SW 1271 (cell line): ENCODE data around the gene PSAPL1.
"Not testable (repeated sequence)": the region's sequence is repeated elsewhere in the genome, so short reads cannot be mapped to it uniquely, and the experiment has no call there.

Experiments
- DNase-seq, 2 experiments: peaks; one replicate each; lab custom pipeline; 2025; lab: John Stamatoyannopoulos, UW

The PSAPL1 gene

DNA sequence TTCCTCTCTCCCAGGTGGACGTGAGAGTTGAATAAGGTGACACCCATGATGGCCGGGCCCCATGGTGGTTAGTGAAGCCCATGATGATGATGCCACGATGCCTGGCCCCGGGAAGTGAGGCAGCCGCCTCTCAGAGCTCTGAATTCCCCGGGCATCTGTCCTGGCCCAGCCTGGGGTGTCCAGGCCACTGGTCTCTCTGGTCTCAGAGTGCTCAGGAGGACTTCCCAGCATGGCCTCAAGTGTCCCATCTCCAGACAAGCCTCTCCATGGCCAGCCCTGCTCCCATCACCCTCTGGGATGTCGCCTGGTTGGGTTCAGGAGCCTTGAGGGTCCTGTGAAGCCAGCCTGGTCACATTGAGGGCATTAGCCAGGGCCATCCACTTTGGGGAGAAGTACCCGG is 24.7 kb upstream of the PSAPL1 start:
- DNase-seq, result no peak

DNA sequence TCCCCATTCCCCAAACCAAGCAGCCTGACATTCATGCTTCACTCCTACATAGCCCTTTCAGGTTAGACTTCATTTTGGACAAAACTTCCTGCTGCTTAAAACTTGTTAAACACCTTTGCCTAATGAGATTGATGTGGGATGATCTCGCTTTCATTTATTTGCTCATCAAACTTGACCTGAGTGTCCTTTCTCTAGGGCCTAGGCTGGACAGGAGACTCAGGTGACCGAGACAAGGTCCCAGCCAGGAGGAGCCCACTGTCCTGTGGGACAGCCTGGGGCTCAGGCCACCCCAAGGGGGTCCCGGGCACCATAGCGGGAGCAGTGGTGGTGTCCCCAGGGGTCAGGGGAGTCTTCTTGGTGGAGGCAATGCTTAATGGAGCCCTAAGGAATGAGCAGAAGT is 23.7 kb upstream of the PSAPL1 start:
- DNase-seq, result no peak

DNA sequence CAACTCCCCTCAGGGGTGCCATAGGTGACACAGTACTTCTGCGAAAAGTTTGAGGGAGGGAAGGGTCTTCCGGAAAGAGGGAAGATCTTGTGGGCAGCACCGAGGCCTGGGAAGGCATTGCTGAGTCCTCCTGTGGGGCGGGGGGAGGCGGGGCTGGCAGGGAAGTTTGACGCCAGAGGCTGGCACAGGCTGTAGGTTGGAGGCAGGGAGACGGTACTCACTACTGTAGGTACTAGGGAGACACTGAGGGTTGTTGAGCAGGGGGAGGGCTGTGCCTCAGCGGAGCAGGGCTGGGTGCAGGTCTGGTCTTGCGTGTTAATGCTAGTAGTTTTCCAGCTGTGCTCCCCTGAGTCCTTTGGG is 23.3 kb upstream of the PSAPL1 start:
- DNase-seq, result no peak

DNA sequence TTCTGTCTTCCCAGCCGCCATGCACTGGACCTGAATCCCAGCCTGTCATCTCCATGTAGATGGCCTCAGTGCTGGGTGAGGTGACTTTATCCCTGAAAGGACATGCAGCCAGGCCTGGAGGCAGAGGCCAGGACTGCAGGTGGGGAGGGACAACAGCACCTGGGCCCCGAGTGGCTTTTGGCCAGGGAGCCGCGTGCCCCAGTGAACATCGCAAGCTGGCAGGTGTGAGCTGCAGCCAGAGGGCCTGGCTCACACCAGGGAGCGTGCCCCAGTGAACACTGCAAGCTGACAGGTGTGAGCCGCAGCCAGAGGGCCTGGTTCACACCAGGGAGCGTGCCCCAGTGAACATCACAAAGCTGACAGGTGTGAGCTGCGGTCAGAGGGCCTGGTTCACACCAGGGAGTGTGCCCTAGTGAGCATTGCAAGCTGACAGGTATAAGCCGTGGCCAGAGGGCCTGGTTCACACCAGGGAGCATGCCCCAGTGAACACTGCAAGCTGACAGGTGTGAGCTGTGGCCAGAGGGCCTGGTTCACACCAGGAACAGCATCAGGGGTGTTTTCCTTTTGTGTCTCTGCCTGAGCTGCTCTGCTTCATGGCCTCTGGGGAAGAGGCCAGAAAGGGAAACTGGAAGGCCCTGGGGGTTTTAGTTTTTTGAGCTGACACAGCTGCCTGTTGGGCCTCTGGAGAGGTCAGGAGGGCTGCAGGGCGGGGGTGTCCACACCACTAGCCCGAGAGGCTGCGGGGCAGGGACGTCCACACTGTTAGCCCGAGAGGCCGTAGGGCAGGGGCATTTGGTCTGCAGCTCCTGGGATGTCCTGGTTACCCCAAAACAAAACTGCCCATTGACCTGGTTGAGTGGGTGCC is 22.7 kb upstream of the PSAPL1 start:
- DNase-seq, result no peak

DNA sequence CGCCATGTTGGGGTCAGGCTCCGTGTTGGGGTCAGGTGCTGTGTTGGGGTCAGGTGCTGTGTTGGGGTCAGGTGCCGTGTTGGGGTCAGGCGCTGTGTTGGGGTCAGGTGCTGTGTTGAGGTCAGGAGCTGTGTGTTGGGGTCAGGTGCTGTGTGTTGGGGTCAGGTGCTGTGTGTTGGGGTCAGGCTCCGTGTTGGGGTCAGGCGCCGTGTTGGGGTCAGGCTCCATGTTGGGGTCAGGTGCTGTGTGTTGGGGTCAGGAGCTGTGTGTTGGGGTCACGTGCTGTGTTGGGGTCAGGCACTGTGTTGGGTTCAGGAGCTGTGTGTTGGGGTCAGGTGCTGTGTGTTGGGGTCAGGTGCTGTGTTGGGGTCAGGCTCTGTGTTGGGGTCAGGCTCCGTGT is 18.1 kb upstream of the PSAPL1 start:
- not testable (repeated sequence) for DNase-seq

DNA sequence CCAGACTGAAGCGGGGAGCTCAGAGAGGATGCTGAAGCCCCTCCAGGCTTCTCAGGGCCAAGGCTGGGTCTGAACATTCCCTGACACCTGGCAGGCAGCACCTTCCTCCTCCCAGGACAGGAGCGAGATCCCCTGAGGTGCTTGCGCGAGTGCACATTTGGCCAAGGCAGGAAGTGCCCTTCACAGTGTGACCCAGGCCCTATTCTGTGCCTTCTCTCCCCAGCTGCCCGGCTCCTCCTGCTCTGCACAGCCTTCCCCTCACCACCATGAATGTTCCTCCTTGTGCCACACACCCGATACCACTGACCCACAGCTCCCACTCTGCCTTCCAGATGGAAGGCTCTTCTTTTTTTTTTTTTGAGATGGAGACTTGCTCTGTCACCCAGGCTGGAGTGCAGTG is 17.1 kb upstream of the PSAPL1 start:
- DNase-seq, result no peak

DNA sequence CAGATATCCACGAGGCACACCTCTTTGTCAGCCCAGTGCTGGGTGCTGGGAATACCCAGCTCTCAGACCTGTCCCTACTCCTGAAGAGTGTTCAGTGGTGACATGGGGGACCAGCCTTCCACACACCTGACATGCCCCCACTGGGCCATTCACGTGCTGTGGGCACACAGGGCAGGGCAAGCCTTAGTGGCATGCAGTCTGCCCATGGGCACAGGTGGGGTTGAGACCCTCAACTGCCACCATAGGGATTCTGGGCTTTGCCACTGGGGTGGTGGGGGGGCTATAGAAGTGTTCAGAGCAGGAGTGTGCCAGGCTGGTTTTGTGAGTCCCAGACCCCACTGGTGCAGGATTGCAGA is 16.7 kb upstream of the PSAPL1 start:
- DNase-seq, result no peak

DNA sequence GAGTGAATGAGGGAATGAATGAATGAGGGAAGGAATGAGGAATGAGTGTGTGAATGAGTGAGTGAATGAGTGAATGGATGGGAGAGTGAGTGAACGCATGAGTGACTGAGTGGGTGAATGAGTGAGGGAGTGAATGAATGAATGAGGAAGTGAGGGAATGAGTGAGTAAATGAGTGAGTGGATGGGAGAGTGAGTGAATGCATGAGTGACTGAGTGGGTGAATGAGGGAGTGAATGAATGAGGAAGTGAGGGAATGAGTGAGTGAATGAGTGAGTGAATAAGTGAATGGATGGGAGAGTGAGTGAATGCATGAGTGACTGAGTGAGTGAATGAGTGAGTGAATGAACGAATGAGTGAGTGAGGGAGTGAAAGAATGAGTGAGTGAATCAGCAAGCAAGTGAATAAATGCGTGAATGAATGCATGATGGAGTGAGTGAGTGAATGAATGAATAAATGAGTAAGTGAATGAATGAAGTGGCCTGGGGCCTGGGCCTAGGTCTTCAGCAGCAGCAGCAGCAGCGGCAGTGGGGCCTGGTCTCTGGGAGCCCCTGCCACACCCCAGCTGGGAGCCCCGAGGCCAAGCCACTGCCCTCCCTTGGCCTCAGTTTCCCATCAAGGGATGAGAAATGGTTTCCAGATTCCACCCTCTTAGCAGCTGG is 16.2 kb upstream of the PSAPL1 start:
- DNase-seq, result no peak

DNA sequence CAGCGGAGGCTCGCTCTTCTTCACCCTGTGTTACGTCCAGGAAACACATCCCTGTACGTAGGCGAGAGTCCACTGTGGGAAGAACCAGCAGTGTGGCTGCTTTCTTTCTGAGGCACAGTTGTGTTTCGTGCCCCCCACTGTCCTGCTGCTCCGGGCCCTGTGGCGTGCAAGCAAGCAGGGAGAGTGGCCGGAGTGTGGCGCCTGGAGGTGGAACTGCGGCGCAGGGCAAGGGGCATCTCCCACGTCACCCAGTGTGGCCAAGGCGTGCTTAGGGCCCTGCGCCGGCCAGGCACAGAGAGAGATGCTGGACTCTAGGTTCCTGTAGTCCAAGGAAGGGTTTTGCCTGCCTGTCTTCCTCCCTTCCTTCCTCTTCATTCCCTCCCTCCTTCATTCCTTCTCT is 13.3 kb upstream of the PSAPL1 start:
- no peak for DNase-seq

DNA sequence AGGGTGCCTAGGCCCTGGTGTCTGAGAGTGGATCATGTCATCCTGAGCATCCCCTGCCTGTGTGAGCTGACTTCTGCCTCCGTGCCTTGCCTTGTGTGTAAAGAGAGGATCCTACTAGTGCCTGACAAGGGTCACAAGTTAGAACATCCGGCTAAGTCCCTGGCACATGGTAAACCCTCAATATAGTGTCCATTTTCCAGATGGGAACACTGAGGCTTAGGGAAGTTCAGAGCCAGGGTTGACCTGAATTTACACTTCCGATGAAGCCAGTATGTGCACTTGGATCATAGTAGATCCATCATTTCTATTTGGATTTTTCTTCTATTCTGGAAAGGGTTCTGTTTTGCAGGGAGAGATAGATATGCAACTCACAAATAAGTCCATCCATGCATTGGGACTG is 12.5 kb upstream of the PSAPL1 start:
- DNase-seq, result no peak

DNA sequence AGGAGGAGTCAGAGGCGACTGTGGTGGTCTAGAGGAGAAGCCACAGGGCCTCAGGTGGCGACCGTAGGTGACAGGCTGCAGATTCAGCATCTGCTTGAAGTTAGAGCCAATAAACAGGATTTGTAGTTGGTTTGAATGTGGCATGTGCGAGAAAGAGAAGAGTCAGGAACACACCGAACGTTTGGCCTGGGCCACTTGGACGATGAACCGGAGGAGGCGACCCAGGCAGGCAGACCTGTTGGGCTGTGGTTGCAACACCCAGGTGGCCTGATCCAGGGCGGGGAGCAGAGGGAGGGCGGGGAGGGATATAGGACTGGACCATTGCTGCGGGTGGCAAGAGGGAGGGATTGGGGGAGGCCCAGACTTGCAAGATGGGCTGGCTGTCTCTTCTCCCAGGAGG is 10.0 kb upstream of the PSAPL1 start:
- no peak for DNase-seq

DNA sequence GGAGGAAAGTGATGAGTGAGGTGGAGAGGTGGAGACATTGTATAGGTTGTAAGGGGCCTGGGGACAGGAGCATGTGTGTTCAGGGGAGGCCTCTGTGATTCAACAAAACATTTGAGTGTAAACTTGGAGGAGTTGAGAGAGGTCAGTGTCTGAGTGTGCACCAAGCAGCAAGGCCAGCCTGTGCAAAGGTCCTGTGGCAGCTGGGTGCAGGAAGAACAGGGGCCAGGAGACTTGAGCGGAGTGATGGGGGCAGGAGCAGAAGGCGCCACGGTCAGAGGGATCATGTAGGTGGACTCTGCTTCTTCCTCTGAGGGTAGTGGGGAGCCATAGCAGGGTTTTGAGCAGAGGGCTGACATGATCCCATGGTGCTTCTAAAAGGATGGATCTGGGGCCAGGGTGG is 9.6 kb upstream of the PSAPL1 start:
- DNase-seq, result no peak

DNA sequence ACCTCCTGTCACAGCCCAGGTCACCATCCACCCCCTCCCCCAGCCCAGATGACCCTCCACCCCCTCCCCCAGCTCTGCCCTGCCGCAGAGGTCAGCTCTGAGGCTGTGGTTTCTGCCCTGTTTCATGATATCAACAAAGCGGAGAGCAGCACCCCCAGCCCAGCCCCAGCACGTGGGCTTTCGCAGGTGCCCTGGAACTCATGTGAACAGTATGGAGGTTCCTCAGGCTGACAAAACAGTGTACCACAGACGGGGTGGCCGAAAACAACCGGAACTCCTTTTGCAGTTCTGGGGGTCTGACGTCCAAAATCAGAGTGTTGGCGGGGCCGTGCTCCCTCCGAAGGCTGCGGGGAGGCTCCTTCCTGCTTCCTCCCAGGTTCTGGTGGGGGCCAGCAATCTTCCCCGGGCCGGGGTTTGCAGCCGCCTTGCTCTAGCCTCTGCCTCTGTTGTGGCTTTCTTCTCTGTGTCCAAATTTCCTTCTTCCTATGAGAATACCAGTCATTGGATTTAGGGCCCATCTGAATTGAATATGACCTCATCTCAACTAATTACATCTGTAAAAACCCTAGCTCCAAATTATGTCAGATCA is 7.9 kb upstream of the PSAPL1 start:
- DNase-seq, result no peak

DNA sequence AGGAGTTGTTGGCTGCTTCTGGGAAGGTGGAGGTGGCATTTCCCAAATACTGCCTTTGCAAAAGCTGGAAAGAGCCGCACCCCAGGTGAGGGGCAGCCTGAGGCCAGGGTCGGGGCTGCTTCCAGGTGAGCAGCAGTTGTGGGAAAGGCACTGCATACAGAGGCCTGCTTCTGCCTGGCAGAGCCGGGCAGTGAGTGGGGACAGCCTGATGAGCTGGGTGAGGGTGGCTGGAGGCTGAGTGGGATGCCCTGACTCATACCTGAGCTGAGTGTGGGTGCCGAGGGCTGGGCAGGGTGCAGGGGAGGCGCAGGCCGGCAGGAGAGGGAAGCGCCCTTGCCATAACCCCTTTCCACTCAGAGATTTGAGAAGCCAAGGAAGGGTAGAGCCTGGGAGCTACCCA is 6.5 kb upstream of the PSAPL1 start:
- no peak for DNase-seq

DNA sequence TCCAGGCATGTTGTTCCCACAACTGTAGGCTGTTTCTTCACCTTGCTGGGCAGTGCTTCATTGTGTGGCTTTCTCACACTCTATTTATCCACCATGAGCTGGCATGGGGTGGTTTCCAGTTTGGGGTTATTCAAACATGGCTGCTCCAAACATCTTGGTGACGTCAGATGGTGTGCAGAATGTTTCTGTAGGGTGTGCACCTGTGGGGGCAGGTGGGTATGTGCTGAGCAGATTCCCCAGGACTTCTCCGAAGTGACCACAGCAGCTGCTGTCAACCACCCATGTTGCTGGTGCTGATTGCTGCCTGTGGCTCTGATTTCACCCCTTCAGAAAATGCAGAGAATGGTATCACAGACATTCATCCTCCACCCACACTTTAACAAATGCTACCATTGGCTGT is 5.0 kb upstream of the PSAPL1 start:
- no peak for DNase-seq

DNA sequence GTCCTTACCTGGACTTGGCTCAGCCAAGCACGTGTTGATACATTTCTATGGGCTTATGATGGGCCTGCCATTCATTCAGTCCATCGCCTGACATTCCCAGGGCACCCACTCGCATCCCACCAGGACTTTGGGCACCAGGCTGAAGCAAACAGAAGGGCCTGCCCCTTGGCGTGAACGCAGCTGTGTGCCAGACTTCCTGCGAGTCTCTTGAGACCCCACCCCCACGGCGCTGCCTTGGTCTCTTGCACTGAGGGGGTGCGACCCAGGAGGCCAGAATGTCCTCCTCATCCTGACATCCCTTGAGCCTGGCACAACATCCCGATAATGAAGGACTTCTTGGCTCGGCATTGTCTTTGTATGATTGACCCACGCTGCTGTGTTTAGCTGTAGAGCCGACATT is 1.5 kb upstream of the PSAPL1 start:
- DNase-seq, result no peak

DNA sequence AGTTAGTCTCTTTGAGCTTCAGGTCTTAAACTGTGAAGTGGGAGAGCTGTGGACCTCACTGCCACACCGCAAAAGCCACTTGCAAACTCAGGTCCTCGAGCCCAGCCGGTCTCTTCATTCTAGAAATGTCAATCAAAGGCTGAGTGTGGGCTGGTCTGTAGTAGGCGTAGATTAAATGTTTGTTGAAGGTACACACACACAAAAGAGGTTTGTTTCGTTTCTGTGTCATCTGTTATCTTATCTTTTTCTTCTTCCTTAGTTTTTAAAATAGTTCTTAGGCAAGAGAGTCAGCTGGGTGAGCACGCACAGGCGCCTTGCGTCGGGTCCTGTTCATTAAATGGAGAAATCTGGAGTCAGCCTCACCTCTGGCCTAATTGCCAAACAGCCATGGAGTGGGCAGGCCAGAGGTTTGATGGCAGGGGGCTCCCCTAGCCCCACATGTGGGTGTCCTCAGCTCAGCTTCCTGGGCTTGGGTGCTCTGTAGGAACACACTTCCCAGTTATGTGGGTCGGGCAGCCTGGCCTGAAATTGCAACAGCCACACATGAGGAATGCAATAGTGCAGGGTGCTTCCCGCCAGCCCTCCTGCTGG is 836 bp upstream of the PSAPL1 start:
- no peak for DNase-seq

DNA sequence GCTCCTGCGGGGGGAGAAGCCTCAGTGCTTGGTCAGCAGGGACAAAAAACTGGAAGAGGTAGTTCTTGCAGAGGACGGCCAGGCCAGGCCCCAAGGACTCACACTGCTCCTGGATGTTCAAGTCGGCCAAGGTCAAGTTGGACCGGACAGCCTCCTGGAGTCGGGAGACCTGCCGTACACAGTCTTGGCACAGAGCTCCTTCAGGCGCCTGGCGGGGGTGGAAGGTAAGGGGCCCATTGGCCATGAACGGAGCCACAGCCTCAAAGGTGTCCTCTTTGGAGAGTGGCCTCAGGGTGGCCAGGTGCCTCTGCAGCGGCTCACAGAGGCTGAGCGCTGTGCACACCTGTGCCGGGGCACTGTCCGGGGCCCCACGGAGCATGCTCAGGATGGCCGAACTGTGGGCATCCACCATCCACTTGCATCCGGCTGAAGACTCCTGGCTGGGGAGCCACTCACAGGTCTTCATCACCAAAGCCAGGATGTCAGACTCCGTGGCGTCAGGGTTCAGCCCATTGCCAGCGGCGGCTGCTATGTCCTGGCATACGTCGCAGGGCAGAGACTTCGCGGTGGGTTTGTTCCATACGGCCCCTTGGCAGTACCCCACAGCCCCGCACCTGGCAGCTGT is 477 bp downstream of the PSAPL1 start:
- no peak for DNase-seq

DNA sequence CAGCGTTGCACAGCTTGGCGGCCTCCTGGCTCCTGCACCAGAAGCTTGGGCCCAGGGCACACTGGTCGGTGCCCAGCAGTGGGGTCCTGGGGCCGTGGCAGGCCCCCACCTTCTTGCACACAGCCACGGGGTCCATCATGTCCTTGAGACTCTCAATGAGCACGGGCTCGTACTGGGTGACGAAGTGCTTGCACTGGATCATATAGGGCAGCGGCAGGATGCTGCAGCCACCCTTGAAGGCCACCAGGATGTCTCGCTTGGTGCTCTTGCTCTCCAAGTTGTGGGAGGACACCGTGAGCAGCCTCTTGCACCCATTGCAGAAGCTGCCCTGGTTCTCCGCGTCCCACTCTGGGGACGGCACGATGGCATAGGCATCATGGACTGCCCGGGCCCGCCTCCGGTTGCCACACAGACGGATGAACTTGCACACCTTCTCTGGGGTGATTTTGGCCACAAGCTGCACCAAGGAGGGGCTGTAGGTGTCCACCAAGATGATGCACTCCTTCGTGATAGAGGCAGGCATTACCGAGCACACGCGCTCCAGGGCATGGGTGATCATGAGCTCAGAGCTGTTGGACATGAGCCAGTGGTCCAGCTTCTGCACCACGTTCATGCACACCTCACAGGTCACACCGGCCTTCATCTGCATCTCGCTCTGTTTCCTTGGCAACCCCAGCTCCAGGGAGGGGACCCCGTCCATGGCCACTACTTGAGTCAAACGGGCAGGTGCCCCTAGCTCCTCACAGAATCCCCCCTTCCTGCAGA is 1.2 kb downstream of the PSAPL1 start:
- no peak for DNase-seq

DNA sequence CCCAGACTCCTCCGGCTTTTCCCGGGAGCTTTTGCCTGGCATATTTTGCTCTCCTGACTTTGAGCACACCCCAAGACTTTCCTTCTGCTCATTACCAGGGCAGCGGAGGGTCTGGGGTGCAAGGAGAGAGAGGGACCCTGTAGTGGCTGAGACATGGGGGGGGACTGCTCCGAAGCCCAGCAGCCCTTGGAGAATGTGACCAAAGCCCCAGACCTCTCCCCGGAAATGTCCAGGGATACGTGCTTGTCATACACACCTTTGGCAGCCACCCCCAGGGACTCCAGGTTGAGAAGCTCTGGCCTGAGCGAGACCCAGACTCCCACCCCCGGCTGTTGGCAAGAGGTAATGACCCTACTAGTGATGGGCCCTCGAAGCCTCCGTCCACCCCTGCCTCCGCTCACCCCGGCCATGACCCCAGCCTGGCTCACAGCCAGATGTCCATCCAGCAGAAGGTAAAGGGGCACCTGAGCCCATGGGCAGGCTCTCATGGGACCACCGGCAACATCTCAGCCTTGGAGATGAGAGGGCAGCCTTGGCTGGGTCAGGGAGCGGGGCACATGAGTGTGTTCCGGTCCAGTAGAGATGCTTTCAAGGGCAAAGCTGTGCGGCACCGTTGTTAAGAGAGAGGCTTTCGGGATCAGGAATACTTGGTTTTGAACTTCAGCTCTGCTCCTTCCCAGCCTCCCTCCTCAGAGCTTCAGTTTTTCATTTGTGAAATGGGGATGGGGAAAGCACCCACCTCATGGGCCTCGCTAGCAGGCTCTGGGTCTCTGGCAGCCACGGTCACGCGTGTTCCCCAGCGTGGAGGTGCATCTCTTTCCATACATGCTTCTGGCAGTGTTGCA is 2.0 kb downstream of the PSAPL1 start:
- no peak for DNase-seq
